GM23338 (cell line): ENCODE measurements around the gene CYP2J2. TPM values are rescaled to one million over a fixed set of nuclear protein-coding genes. Genes with fewer than 3 reads are reported as not detected.
A peak's percentile ranks its signal among the peaks of the same experiment; 100 is the strongest.

Experiments
- ATAC-seq: fragments of 200-7000 bp; cut with Tn5 transposase; 3 replicates; pipeline ENCODE4 v1.9.1; 2020
- DNase-seq: peaks from one replicate; pipeline ENCODE4 v3.0.0-alpha.2; 2015; ENCODE audit warnings: low spot score
- H2AFZ ChIP-seq: fragments of 200-600 bp; sonication (generic); 2 replicates; pipeline ENCODE4 v1.8.0; 2016; ENCODE audit warnings: antibody characterized with exemption, mild to moderate bottlenecking, moderate library complexity
- H3F3A ChIP-seq: fragments of 200-600 bp; sonication (generic); replicated peaks from 2 replicates; pipeline ENCODE4 v1.8.0; 2017; ENCODE audit warnings: antibody characterized with exemption, mixed run types, low read depth
- H3K27ac ChIP-seq: fragments of 200-600 bp; sonication (generic); 2 replicates; pipeline ENCODE4 v1.6.1; 2016; ENCODE audit warnings: low read depth
- H3K27me3 ChIP-seq: fragments of 200-600 bp; sonication (generic); 2 replicates; pipeline ENCODE4 v1.8.0; 2016; ENCODE audit warnings: mild to moderate bottlenecking, mixed run types, moderate library complexity; ENCODE audit not compliant: insufficient read depth
- H3K36me3 ChIP-seq: fragments of 200-600 bp; sonication (generic); 2 replicates; pipeline ENCODE4 v1.8.0; 2016; ENCODE audit warnings: mild to moderate bottlenecking; ENCODE audit not compliant: insufficient read depth
- H3K4me1 ChIP-seq: fragments of 200-600 bp; sonication (generic); 2 replicates; pipeline ENCODE4 v1.8.0; 2016; ENCODE audit warnings: mild to moderate bottlenecking, moderate library complexity; ENCODE audit not compliant: insufficient read depth
- H3K4me2 ChIP-seq: fragments of 200-600 bp; sonication (generic); 2 replicates; pipeline ENCODE4 v1.7.1; 2017; ENCODE audit warnings: mixed run types
- H3K4me3 ChIP-seq: fragments of 200-600 bp; sonication (generic); 2 replicates; pipeline ENCODE4 v1.6.1; 2016; ENCODE audit warnings: mixed run types
- H3K79me2 ChIP-seq: fragments of 200-600 bp; sonication (generic); replicated peaks from 2 replicates; pipeline ENCODE4 v1.8.0; 2017; ENCODE audit warnings: mild to moderate bottlenecking; ENCODE audit not compliant: insufficient read depth
- H3K9me2 ChIP-seq: fragments of 200-600 bp; sonication (generic); 2 replicates; pipeline ENCODE4 v1.8.0; 2017; ENCODE audit not compliant: insufficient read depth
- H4K20me1 ChIP-seq: fragments of 200-600 bp; sonication (generic); replicated peaks from 2 replicates; pipeline ENCODE4 v1.8.0; 2017; ENCODE audit warnings: mild to moderate bottlenecking; ENCODE audit not compliant: insufficient read depth
- H3K27ac Mint-ChIP-seq: 2 replicates; pipeline ENCODE4 v1.8.0; 2020; ENCODE audit warnings: inconsistent platforms, mild to moderate bottlenecking, moderate library complexity, mixed read lengths
- H3K27me3 Mint-ChIP-seq: 3 replicates; pipeline ENCODE4 v1.8.0; 2022; ENCODE audit warnings: low read depth, mild to moderate bottlenecking, moderate library complexity, mixed read lengths, inconsistent platforms; ENCODE audit not compliant: insufficient read depth, poor library complexity
- H3K36me3 Mint-ChIP-seq: 3 replicates; pipeline ENCODE4 v1.8.0; 2021; ENCODE audit warnings: low read depth, mild to moderate bottlenecking, inconsistent platforms, moderate library complexity, mixed read lengths
- H3K4me1 Mint-ChIP-seq: 3 replicates; pipeline ENCODE4 v1.8.0; 2020; ENCODE audit warnings: mild to moderate bottlenecking, inconsistent platforms, mixed read lengths
- H3K4me3 Mint-ChIP-seq: 3 replicates; pipeline ENCODE4 v1.8.0; 2021; ENCODE audit warnings: moderate library complexity, mild to moderate bottlenecking, inconsistent platforms, mixed read lengths
- H3K9me3 Mint-ChIP-seq: 3 replicates; pipeline ENCODE4 v1.8.0; 2020; ENCODE audit warnings: moderate library complexity, mild to moderate bottlenecking, inconsistent platforms, mixed read lengths
- CREB1 ChIP-seq: fragments of 250-450 bp; sonication (Bioruptor Pico); IDR thresholded peaks from 2 replicates; pipeline ENCODE4 v1.5.0; 2020; ENCODE audit warnings: low read depth, mild to moderate bottlenecking, moderate library complexity
- EZH2phosphoT487 ChIP-seq: fragments of 200-600 bp; sonication (generic); IDR thresholded peaks from one replicate; pipeline ENCODE4 v1.8.1; 2018; ENCODE audit warnings: antibody characterized with exemption; ENCODE audit not compliant: unreplicated experiment
- NANOG ChIP-seq: IDR thresholded peaks from 2 replicates; pipeline ENCODE4 v1.6.1; 2016; ENCODE audit warnings: antibody characterized with exemption, borderline replicate concordance
- ZNF331 ChIP-seq: fragments of 250-450 bp; sonication (Bioruptor Pico); IDR thresholded peaks from 2 replicates; pipeline ENCODE4 v1.5.0; 2020; ENCODE audit warnings: low read depth, mild to moderate bottlenecking, moderate library complexity
- polyA plus RNA-seq: library from polyadenylated mRNA; unstranded; fragments of >200 nt; fragmentation: Nextera tagmentation; extraction: Ambion mirVana; gene quantifications from 2 replicates; pipeline ENCODE4 v1.2.1, GENCODE V29; 2016
- total RNA-seq: library from RNA; depleted of rRNA; stranded (reverse); fragments of >200 nt; shearing (Covaris generic); gene quantifications from 2 replicates; pipeline ENCODE4 v1.2.3, GENCODE V29; 2014
- TF ChIP-seq, protein P1 (sequence below): fragments of 250-450 bp; sonication (Bioruptor Pico); IDR thresholded peaks from 2 replicates; pipeline ENCODE4 v1.5.0; 2020; ENCODE audit warnings: mild to moderate bottlenecking, moderate library complexity

Gene CYP2J2
- total and polyA plus RNA-seq, 2 experiments from 2014 or later = 1.4 to 1.5 TPM

DNA sequence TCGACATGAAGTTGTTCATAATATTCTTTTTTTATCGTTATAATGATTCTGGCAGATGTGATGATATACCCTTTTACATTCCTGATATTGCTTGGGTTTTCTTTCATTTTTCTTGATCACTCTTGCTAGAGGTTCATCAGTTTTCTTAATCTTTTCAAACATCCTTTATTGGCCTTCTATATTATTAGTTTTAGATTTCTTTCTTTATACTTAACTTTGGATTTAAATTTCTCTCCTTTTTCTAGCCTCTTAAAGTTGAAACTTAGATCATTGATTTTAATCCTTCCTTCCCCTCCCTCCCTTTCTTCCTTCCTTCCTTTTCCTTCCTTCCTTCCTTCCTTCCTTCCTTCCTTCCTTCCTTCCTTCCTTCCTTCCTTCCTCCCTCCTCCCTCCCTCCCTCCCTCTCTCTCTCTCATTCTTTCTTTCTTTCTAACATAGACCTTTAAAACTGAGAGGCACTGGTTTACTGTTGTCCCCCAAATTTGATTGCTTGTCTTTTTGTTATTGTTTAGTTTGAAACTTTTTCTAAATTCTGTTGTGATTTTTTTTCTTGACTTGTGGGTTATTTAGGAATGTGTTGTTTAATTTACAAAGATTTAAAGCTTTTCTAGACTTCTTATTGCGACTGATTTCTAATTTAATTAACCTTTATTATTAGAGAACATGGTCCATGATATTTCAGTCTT is 80.2 kb downstream of the CYP2J2 start:
- Histone ChIP-seq H3K4me1 (no peaks in the 10 kb centered on the region), H3K27me3 (no peaks in the 10 kb centered on the region), H2AFZ (no peak overlapping the region), H3F3A (no peaks in the 10 kb centered on the region), H3K36me3 (peaks cover 27% of the 10 kb centered on the region), H3K9me2 (no peaks in the 10 kb centered on the region), H3K4me3 (no peak overlapping the region), H3K27ac (no peak overlapping the region), H3K79me2 (no peaks in the 10 kb centered on the region), H3K4me2 (no peak overlapping the region), H4K20me1 (no peaks in the 10 kb centered on the region)
- H3K27me3 Mint-ChIP-seq = no peaks in the 10 kb centered on the region
- TF ChIP-seq, protein P1, sequence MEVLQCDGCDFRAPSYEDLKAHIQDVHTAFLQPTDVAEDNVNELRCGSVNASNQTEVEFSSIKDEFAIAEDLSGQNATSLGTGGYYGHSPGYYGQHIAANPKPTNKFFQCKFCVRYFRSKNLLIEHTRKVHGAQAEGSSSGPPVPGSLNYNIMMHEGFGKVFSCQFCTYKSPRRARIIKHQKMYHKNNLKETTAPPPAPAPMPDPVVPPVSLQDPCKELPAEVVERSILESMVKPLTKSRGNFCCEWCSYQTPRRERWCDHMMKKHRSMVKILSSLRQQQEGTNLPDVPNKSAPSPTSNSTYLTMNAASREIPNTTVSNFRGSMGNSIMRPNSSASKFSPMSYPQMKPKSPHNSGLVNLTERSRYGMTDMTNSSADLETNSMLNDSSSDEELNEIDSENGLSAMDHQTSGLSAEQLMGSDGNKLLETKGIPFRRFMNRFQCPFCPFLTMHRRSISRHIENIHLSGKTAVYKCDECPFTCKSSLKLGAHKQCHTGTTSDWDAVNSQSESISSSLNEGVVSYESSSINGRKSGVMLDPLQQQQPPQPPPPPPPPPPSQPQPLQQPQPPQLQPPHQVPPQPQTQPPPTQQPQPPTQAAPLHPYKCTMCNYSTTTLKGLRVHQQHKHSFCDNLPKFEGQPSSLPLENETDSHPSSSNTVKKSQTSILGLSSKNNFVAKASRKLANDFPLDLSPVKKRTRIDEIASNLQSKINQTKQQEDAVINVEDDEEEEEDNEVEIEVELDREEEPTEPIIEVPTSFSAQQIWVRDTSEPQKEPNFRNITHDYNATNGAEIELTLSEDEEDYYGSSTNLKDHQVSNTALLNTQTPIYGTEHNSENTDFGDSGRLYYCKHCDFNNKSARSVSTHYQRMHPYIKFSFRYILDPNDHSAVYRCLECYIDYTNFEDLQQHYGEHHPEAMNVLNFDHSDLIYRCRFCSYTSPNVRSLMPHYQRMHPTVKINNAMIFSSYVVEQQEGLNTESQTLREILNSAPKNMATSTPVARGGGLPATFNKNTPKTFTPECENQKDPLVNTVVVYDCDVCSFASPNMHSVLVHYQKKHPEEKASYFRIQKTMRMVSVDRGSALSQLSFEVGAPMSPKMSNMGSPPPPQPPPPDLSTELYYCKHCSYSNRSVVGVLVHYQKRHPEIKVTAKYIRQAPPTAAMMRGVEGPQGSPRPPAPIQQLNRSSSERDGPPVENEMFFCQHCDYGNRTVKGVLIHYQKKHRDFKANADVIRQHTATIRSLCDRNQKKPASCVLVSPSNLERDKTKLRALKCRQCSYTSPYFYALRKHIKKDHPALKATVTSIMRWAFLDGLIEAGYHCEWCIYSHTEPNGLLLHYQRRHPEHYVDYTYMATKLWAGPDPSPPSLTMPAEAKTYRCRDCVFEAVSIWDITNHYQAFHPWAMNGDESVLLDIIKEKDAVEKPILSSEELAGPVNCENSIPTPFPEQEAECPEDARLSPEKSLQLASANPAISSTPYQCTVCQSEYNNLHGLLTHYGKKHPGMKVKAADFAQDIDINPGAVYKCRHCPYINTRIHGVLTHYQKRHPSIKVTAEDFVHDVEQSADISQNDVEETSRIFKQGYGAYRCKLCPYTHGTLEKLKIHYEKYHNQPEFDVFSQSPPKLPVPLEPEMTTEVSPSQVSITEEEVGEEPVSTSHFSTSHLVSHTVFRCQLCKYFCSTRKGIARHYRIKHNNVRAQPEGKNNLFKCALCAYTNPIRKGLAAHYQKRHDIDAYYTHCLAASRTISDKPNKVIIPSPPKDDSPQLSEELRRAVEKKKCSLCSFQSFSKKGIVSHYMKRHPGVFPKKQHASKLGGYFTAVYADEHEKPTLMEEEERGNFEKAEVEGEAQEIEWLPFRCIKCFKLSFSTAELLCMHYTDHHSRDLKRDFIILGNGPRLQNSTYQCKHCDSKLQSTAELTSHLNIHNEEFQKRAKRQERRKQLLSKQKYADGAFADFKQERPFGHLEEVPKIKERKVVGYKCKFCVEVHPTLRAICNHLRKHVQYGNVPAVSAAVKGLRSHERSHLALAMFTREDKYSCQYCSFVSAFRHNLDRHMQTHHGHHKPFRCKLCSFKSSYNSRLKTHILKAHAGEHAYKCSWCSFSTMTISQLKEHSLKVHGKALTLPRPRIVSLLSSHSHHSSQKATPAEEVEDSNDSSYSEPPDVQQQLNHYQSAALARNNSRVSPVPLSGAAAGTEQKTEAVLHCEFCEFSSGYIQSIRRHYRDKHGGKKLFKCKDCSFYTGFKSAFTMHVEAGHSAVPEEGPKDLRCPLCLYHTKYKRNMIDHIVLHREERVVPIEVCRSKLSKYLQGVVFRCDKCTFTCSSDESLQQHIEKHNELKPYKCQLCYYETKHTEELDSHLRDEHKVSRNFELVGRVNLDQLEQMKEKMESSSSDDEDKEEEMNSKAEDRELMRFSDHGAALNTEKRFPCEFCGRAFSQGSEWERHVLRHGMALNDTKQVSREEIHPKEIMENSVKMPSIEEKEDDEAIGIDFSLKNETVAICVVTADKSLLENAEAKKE = no peak
- TF ChIP-seq NANOG (no peak), EZH2phosphoT487 (no peak), ZNF331 (CRISPR knock-in tag) (no peak)
- ATAC-seq (no peak), DNase-seq (no peak)
- H3K36me3 Mint-ChIP-seq = peaks cover 35% of the 10 kb centered on the region
- no peak overlapping the region for H3K27ac Mint-ChIP-seq
- H3K4me1 Mint-ChIP-seq = peaks cover 2% of the 10 kb centered on the region; the same call in 2 of the 3 replicates
- H3K4me3 Mint-ChIP-seq = no peak overlapping the region
- H3K9me3 Mint-ChIP-seq = no peaks in the 10 kb centered on the region

DNA sequence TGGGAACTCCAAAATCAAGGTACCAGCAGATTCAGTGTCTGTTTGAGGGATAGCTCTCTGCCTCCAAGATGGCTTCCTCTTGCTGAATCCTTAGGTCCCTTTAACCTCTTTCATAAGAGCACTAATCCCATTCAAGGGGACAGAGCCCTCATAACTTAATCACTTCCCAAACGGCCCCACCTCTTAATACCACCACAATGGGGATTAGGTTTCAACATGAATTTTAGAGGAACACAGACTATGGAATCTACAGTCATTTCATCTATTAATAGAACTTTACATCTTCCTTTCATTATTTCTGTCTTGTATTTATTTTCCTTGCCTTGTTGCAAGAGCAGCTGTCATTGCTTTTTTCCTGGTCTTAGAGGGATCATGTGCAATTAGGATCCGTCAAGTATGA is 81.5 kb downstream of the CYP2J2 start:
- Mint-ChIP-seq H3K4me1 (no peaks in the 10 kb centered on the region), H3K27ac (no peak overlapping the region), H3K4me3 (no peak overlapping the region), H3K36me3 (peaks cover 37% of the 10 kb centered on the region), H3K27me3 (no peaks in the 10 kb centered on the region), H3K9me3 (no peaks in the 10 kb centered on the region)
- ATAC-seq (no peak), DNase-seq (peak; percentile 3)
- Histone ChIP-seq H3K79me2 (no peaks in the 10 kb centered on the region), H4K20me1 (no peaks in the 10 kb centered on the region), H3F3A (no peaks in the 10 kb centered on the region), H2AFZ (no peak overlapping the region), H3K4me3 (no peak overlapping the region), H3K4me1 (no peaks in the 10 kb centered on the region), H3K4me2 (no peak overlapping the region), H3K36me3 (peaks cover 31% of the 10 kb centered on the region), H3K27ac (no peak overlapping the region), H3K9me2 (no peaks in the 10 kb centered on the region), H3K27me3 (no peaks in the 10 kb centered on the region)
- TF ChIP-seq NANOG (no peak), CREB1 (CRISPR knock-in tag) (no peak), EZH2phosphoT487 (no peak)
- TF ChIP-seq, protein P1 = no peak
